BJ (cell line): ENCODE measurements around the gene BBC3. TPM values are rescaled to one million over a fixed set of nuclear protein-coding genes. Genes with fewer than 3 reads are reported as not detected.

Experiments
- CTCF ChIA-PET: fragments of 350-600 bp; formaldehyde crosslinking; extraction: SDS; loops from one replicate; lab custom pipeline; 2021; ENCODE audit warnings: antibody characterized with exemption, inconsistent platforms; lab: Yijun Ruan, JAX
- POLR2A ChIA-PET: fragments of 300-600 bp; sonication (Branson Sonifier 250); formaldehyde crosslinking; extraction: SDS; loops from one replicate; lab custom pipeline; 2021; ENCODE audit warnings: antibody characterized with exemption; lab: Charles Lee
- DNase-seq: peaks from one replicate; pipeline ENCODE4 v3.0.0-alpha.2; 2011; ENCODE audit warnings: low read depth
- H3K27me3 ChIP-seq: 2 replicates; pipeline ENCODE4 v1.6.0; 2011; ENCODE audit warnings: low read length; ENCODE audit not compliant: control insufficient read depth, insufficient read depth
- H3K36me3 ChIP-seq: 2 replicates; pipeline ENCODE4 v1.5.1; 2011; ENCODE audit warnings: low read length; ENCODE audit not compliant: control insufficient read depth, insufficient read depth
- H3K4me3 ChIP-seq: 2 replicates; pipeline ENCODE4 v1.5.1; 2011; ENCODE audit warnings: low read depth, mild to moderate bottlenecking, control low read depth, low read length
- polyA plus RNA-seq: library from polyadenylated mRNA; depleted of rRNA; stranded (reverse); fragments of >200 nt; gene quantifications from 2 replicates; pipeline ENCODE4 v1.2.3, GENCODE V29; 2011
- TF ChIP-seq, protein P1 (sequence below): IDR thresholded peaks from 2 replicates; pipeline ENCODE4 v1.5.1; 2011; ENCODE audit warnings: low read depth, mild to moderate bottlenecking, control low read depth, inconsistent platforms, low read length, moderate library complexity; ENCODE audit not compliant: insufficient read depth

BBC3 gene
- polyA plus RNA-seq, 1 experiment = 5.2 TPM

DNA sequence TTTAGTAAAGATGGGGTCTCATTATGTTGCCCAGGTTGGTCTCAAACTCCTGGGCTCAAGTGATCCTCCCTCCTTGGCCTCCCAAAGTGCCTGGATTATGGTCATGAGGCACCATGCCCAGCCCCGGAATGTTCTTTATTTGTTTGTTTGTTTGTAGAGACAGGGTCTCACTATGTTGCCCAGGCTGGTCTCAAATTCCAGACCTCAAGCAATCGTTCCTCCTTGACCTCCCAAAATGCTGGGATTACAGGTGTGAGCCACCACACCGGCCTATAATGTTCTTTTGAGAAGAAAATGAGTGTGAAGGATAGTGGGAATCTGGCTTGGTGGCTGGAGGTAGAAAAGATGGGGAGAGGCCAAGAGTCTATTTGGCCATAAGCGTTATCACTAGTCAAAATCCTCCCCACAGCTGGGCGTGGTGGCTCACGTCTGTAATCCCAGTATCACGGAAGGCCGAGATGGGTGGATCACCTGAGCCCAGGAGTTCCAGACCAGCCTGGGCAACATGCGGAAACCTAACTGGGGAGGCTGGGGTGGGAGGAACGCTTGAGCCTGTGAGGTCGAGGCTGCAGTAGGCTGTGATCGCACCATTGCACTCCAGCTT is 5.2 kb upstream of the BBC3 start:
- Histone ChIP-seq H3K4me3 (no peak overlapping the region), H3K27me3 (no peaks in the 10 kb centered on the region), H3K36me3 (no peaks in the 10 kb centered on the region)
- CTCF ChIA-PET = interaction anchor here (0.7 kb wide), 1 partner anchor 26 kb away, joined by 3 read pairs; no protein-coding TSS in a partner anchor
- POLR2A ChIA-PET = no interaction called here
- TF ChIP-seq, protein P1, sequence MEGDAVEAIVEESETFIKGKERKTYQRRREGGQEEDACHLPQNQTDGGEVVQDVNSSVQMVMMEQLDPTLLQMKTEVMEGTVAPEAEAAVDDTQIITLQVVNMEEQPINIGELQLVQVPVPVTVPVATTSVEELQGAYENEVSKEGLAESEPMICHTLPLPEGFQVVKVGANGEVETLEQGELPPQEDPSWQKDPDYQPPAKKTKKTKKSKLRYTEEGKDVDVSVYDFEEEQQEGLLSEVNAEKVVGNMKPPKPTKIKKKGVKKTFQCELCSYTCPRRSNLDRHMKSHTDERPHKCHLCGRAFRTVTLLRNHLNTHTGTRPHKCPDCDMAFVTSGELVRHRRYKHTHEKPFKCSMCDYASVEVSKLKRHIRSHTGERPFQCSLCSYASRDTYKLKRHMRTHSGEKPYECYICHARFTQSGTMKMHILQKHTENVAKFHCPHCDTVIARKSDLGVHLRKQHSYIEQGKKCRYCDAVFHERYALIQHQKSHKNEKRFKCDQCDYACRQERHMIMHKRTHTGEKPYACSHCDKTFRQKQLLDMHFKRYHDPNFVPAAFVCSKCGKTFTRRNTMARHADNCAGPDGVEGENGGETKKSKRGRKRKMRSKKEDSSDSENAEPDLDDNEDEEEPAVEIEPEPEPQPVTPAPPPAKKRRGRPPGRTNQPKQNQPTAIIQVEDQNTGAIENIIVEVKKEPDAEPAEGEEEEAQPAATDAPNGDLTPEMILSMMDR = no peak
- no peak for DNase-seq

DNA sequence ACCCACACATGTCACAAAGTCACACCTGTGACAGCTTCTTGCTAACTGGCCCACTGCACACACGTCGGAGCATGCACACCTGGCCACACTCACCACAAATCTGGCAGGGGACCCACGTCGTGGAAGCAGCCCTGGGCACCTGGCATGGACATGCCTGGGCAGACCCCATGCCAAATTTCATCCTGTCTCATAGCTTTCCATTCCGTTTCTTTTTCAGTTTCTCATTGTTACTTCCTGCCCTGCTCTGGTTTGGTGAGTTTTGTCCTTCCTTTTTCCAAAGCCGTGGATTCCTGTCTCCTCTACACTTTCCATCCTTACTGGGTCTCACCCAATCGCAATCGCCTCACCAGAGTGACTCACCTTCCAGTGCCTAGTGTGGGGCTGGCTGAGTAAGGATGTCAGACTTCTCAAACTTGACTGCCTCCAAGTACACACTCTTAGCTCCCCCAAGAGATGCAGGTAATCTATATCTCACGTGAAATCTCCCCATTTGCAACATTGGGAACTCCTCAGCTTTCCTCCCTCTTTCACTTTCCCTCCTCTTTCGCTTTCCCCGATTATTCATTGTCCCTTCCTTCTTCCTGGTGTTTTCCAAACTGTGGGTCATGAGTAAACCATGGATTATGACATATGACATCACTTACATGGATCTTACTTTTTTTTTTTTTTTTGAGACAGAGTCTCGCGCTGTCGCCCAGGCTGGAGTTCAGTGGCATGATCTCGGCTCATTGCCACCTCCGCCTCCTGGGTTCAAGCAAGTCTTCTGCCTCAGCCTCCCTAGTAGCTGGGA is 1.6 kb upstream of the BBC3 start:
- DNase-seq = peak; percentile 41

DNA sequence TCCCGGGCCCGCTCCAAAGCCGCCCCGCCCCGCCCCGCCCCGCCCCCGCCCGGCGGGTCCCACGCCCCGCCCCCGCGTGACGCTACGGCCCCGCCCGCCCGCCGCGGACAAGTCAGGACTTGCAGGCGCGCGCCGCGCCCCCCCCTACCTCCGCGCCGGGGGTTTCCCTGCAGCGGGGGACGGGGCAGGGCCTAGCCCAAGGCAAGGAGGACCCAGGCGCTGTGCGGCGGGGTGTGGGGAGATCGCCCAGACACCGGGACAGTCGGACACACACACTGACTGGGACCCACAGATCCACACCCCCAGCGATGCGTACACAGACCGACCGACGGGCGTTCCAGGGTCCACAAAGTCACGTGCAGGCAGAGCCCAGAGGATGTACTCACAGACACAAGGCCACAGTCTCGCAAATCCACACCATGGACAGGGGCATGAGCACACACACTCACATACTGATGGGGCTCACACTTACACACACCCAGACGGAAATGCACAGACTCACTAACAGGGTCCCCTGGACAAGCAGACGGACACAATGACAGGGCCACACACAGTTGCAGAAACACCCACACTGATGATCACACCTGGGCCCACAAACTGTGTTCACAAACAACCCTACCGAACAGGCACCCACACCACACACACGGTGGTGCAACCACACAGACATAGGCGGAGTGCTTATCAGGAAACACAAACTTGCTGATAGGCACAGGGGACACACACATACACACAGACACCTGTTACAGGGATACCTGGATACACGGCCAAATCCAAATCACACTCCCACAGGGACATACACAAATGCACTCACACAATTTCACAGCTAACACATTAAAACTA is 436 bp upstream of the BBC3 start:
- TF ChIP-seq, protein P1 = no peak
- Histone ChIP-seq H3K4me3 (peak overlapping the region; percentile 28), H3K27me3 (no peaks in the 10 kb centered on the region), H3K36me3 (peaks cover 5% of the 10 kb centered on the region)
- CTCF ChIA-PET = interaction anchor here (1.0 to 2.4 kb wide), 2 partner anchors 13 to 218 kb away, joined by 4 to 13 read pairs; no protein-coding TSS in a partner anchor
- peak; percentile 46 for DNase-seq
- POLR2A ChIA-PET = no interaction called here

More for the DNA sequence above, 1.6 kb upstream of the BBC3 start:
- ChIA-PET CTCF (interaction anchor here (1.0 to 2.4 kb wide), 5 partner anchors 11 to 601 kb away, joined by 3 to 13 read pairs (median 5); no protein-coding TSS in a partner anchor), POLR2A (interaction anchor here (0.6 to 1.2 kb wide), 2 partner anchors 10 to 34 kb away, joined by 3 to 5 read pairs; no protein-coding TSS in a partner anchor)
- Histone ChIP-seq H3K27me3 (no peaks in the 10 kb centered on the region), H3K4me3 (peak overlapping the region; percentile 20), H3K36me3 (no peaks in the 10 kb centered on the region)
- TF ChIP-seq, protein P1 = no peak

DNA sequence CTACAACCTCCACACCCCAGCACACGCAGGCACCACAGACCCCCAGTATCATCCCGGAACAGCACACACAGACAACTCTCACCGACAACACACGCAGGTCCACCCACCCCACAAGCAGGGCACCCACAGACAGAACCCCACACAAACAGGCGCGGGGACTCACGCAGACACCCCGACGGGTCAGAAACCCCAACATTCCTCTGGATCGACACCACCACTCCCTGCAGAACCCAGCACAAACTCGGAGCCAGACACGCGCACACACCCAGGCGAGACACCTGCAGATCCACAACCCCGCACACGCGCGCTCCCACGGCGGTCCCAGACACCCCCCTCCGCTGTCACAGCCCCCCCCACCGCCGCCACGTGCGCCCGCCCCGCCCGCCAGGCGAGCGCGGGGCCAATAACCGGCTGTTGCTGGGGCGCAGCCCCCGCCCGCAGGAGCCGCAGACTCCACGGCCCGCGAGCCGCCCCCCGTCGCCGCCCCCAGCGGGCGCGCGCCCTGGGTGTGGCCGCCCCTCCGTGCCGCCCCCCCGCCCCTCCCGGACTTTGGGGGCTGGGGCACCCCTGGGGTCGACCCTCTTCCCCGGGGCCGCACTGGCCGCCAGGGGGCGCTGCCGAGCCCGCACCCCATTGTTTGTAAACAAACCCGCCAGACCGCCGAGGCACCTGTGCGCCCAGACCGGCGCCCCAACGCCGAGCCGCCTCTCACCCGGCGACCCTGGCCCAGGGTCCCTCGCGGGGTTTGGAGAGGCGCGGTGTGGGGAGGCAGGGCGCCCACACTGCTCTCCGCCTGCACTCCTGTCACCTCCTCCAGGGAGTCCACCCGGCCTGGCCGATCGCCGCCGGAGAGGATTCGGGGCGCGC is 712 bp downstream of the BBC3 start:
- no peaks in the 10 kb centered on the region for H3K27me3 ChIP-seq
- TF ChIP-seq, protein P1 = peak; percentile 67
- POLR2A ChIA-PET = no interaction called here
- CTCF ChIA-PET = interaction anchor here (5.6 kb wide), 1 partner anchor 14 kb away, joined by 44 read pairs; no protein-coding TSS in a partner anchor
- peaks cover 5% of the 10 kb centered on the region for H3K36me3 ChIP-seq
- no peak for DNase-seq
- peak overlapping the region; percentile 77 for H3K4me3 ChIP-seq
